B cell (primary cell): Measurements from ENCODE around the gene CTDSPL. TPM values are rescaled to one million over a fixed set of nuclear protein-coding genes. Genes with fewer than 3 reads are reported as not detected.

Experiments
- ATAC-seq: fragments of 200-7000 bp; cut with Tn5 transposase; one replicate; pipeline ENCODE4 v1.10.0; 2021; ENCODE audit warnings: low read depth, mild to moderate bottlenecking, moderate number of reproducible peaks, moderate library complexity
- CTCF ChIA-PET: fragments of 350-600 bp; sonication (Branson Sonifier 250); formaldehyde crosslinking; loops from one replicate; lab custom pipeline; 2021; ENCODE audit warnings: antibody characterized with exemption, inconsistent platforms; lab: Charles Lee
- POLR2A ChIA-PET: fragments of 350-600 bp; sonication (Branson Sonifier 250); formaldehyde crosslinking; loops from one replicate; lab custom pipeline; 2021; ENCODE audit warnings: antibody characterized with exemption; lab: Charles Lee
- DNase-seq: peaks from one replicate; pipeline ENCODE4 v3.0.0; 2013
- H2AFZ ChIP-seq: 2 replicates; pipeline ENCODE4 v1.6.1; 2012; ENCODE audit warnings: mild to moderate bottlenecking, low read depth, low read length; ENCODE audit not compliant: insufficient read depth, poor library complexity, severe bottlenecking
- H3K27ac ChIP-seq, 2 donors: 1 replicate in 1 of 2; 2 replicates in 1 of 2; pipeline ENCODE4 v1.5.1; 2012 to 2013; ENCODE audit warnings: low read length in 2 of 2, mild to moderate bottlenecking in 2 of 2, moderate library complexity in 1 of 2
- H3K27me3 ChIP-seq, 4 experiments: fragments of 200-600 bp in 1 of 4; sonication (generic) in 1 of 4; replicated peaks in 1 of 4; 1 replicate in 2 of 4; 2 replicates in 2 of 4; pipeline versions ENCODE4 v1.6.1 to v1.7.0; 2013 to 2016; ENCODE audit warnings: low read length in 3 of 4, mild to moderate bottlenecking in 2 of 4, mixed read lengths in 1 of 4, moderate library complexity in 1 of 4; ENCODE audit not compliant: insufficient read depth in 4 of 4, control insufficient read depth in 3 of 4; ENCODE audit errors: control extremely low read depth in 1 of 4
- H3K36me3 ChIP-seq, 2 experiments: replicated peaks in 1 of 2; 1 replicate in 1 of 2; 2 replicates in 1 of 2; pipeline versions ENCODE4 v1.6.1 to v1.7.1; 2013; ENCODE audit warnings: low read length in 1 of 2; ENCODE audit not compliant: insufficient read depth in 2 of 2, control insufficient read depth in 1 of 2; ENCODE audit errors: control extremely low read depth in 1 of 2, extremely low read depth in 1 of 2
- H3K4me1 ChIP-seq, 2 donors: fragments of 200-600 bp in 1 of 2; sonication (generic) in 1 of 2; 1 replicate in 1 of 2; 2 replicates in 1 of 2; pipeline versions ENCODE4 v1.5.1 to v1.6.1; 2013 to 2017; ENCODE audit warnings: low read length in 2 of 2; ENCODE audit not compliant: control insufficient read depth in 2 of 2, insufficient read depth in 2 of 2
- H3K4me2 ChIP-seq: replicated peaks from 2 replicates; pipeline ENCODE3; 2012; ENCODE audit warnings: mild to moderate bottlenecking, low read depth, low read length; ENCODE audit not compliant: poor library complexity, severe bottlenecking
- H3K4me3 ChIP-seq, 5 experiments: fragments of 200-600 bp in 1 of 5; sonication (generic) in 1 of 5; 1 replicate in 3 of 5; 2 replicates in 2 of 5; pipeline versions ENCODE4 v1.5.1 to v1.7.0; 2011 to 2016; ENCODE audit warnings: low read length in 4 of 5, mild to moderate bottlenecking in 4 of 5, low read depth in 2 of 5, control low read depth in 1 of 5, moderate library complexity in 1 of 5; ENCODE audit not compliant: insufficient read depth in 1 of 5; ENCODE audit errors: control extremely low read depth in 1 of 5, extremely low read depth in 1 of 5
- H3K79me2 ChIP-seq: fragments of 200-600 bp; sonication (generic); one replicate; pipeline ENCODE4 v1.6.0; 2016; ENCODE audit warnings: low read length; ENCODE audit not compliant: control insufficient read depth, insufficient read depth
- H3K9ac ChIP-seq: fragments of 200-600 bp; sonication (generic); 2 replicates; pipeline ENCODE4 v1.6.1; 2017; ENCODE audit warnings: mild to moderate bottlenecking, low read length, moderate library complexity
- H3K9me3 ChIP-seq, 3 donors: one replicate each; pipeline versions ENCODE4 v1.6.1 to v1.7.1; 2013; ENCODE audit warnings: low read length in 2 of 3; ENCODE audit not compliant: control insufficient read depth in 2 of 3, insufficient read depth in 1 of 3; ENCODE audit errors: control extremely low read depth in 1 of 3
- H4K20me1 ChIP-seq: 2 replicates; pipeline ENCODE4 v1.6.0; 2012; ENCODE audit warnings: mild to moderate bottlenecking, low read length; ENCODE audit not compliant: insufficient read depth, control insufficient read depth, poor library complexity, severe bottlenecking
- H3K27ac Mint-ChIP-seq: one replicate; pipeline ENCODE4 v1.8.0; 2021; ENCODE audit warnings: mixed read lengths
- H3K27me3 Mint-ChIP-seq: one replicate; pipeline ENCODE4 v1.8.0; 2021; ENCODE audit warnings: mixed read lengths
- H3K4me1 Mint-ChIP-seq: one replicate; pipeline ENCODE4 v1.8.0; 2021; ENCODE audit warnings: mixed read lengths
- H3K4me3 Mint-ChIP-seq: one replicate; pipeline ENCODE4 v1.8.0; 2021; ENCODE audit warnings: mixed read lengths
- H3K9me3 Mint-ChIP-seq: one replicate; pipeline ENCODE4 v1.8.0; 2022; ENCODE audit warnings: mixed read lengths; ENCODE audit not compliant: insufficient read depth
- CTCF ChIP-seq: fragments of 200-600 bp; IDR thresholded peaks from one replicate; pipeline ENCODE4 v1.8.0; 2022; ENCODE audit warnings: antibody characterized with exemption, mild to moderate bottlenecking
- EZH2 ChIP-seq: IDR thresholded peaks from 2 replicates; pipeline ENCODE4 v1.6.1; 2012; ENCODE audit warnings: borderline replicate concordance, low read depth, mild to moderate bottlenecking, moderate library complexity, low read length; ENCODE audit not compliant: insufficient read depth, poor library complexity, severe bottlenecking
- WGBS: methylation state at CpG from one replicate; pipeline ENCODE4 v1.1.5; 2013; ENCODE audit warnings: missing lambda C conversion rate; ENCODE audit not compliant: insufficient coverage; 5-methylcytosine and 5-hydroxymethylcytosine counted together
- intact Hi-C: fragments of 100-400 bp; cut with micrococcal nuclease; formaldehyde crosslinking; loops from one replicate; pipeline ENCODE4 v1.10.0; 2022
- polyA plus RNA-seq: library from polyadenylated mRNA; depleted of rRNA; stranded (reverse); fragments of >200 nt; gene quantifications from 2 replicates; pipeline ENCODE4 v1.2.3, GENCODE V29; 2012
- total RNA-seq, 2 donors: library from RNA; stranded (reverse); fragments of 120-200 nt in 1 of 2; gene quantifications; 1 replicate in 1 of 2; 2 replicates in 1 of 2; pipeline versions ENCODE4 v1.2.3 to v1.2.4, GENCODE V29; 2013 to 2022

The CTDSPL gene
- total and polyA plus RNA-seq, 2 donors (not counting 1 experiment from before 2014, with no cell fraction given), result not detected

DNA sequence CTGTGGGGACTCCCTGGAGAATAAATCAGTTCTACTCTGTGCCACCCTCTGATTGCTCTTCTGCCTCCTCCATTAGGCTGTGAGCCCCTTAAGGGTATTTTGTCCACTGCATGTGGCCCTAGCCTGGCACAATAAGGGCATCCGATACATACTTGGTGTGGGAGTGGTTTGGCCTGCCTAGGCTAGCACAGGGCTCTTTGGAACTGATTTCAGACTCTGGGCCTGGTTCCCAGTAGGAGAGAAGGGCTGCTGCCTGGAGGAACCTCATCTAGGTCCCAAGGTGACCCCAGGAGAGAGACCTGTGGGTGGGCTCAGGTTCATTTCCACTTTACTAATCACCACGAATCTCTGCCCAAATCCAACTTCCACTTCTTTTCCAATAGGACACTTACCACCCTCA lies 5.3 kb upstream of the CTDSPL start:
- intact Hi-C loops, result loop anchor here (5.0 kb wide), 1 partner anchor 111 kb away; no protein-coding TSS in a partner anchor
- no peak overlapping the region for H3K4me2 ChIP-seq
- DNase-seq (no peak), ATAC-seq (no peak)
- H3K27me3 ChIP-seq, result peaks cover 0 to 11% (median 2%) of the 10 kb centered on the region in 4 experiments
- WGBS, result 80% methylated on average over 2 of the region's 2 CpGs
- TF ChIP-seq EZH2 (no peak), CTCF (no peak)
- H3K79me2 ChIP-seq, result no peaks in the 10 kb centered on the region
- no peaks in the 10 kb centered on the region for H3K9me3 Mint-ChIP-seq
- peaks cover 20% of the 10 kb centered on the region for H3K27me3 Mint-ChIP-seq
- peaks cover 12 to 14% of the 10 kb centered on the region in 2 donors for H3K4me1 ChIP-seq
- H3K4me3 ChIP-seq, result no peak overlapping the region
- H3K9ac ChIP-seq, result no peak overlapping the region
- no peak overlapping the region for H3K27ac ChIP-seq
- CTCF ChIA-PET, result interaction anchor here (0.6 to 3.2 kb wide), 6 partner anchors 10 to 626 kb away, joined by 3 to 15 read pairs (median 5); no protein-coding TSS in a partner anchor
- POLR2A ChIA-PET, result no interaction called here
- H4K20me1 ChIP-seq, result no peaks in the 10 kb centered on the region
- H3K27ac Mint-ChIP-seq, result no peak overlapping the region
- no peak overlapping the region for H2AFZ ChIP-seq
- H3K4me1 Mint-ChIP-seq, result peaks cover 6% of the 10 kb centered on the region
- peaks cover 0 to 3% (median 0%) of the 10 kb centered on the region in 3 donors for H3K9me3 ChIP-seq
- no peaks in the 10 kb centered on the region for H3K36me3 ChIP-seq
- H3K4me3 Mint-ChIP-seq, result no peak overlapping the region

DNA sequence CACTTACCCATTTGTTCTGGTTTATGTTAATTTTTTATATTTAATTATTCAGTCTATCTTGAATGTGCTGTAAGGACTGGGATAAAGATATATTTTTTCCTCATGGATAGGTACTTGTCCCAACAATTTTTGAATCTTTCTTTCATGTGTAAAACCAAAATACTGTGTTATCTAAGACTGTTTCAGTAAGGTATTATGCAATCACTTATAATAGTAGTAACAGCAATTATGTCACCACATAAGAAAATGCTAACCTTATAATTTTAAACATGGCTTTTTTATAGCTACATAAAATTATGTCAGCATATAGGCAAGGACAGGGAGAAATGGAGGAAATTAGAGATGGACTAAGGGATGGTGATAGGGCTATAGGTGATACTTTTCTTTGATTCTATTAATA lies 2.9 kb upstream of the CTDSPL start:
- DNase-seq, result no peak
- no peak for TF ChIP-seq EZH2
- no peak for TF ChIP-seq CTCF
- H2AFZ ChIP-seq, result no peak overlapping the region
- peaks cover 0 to 23% (median 6%) of the 10 kb centered on the region in 4 experiments for H3K27me3 ChIP-seq
- H4K20me1 ChIP-seq, result no peaks in the 10 kb centered on the region
- CTCF ChIA-PET, result no interaction called here
- peaks cover 0 to 3% (median 0%) of the 10 kb centered on the region in 3 donors for H3K9me3 ChIP-seq
- H3K79me2 ChIP-seq, result no peaks in the 10 kb centered on the region
- no peak overlapping the region for H3K9ac ChIP-seq
- no peak overlapping the region for H3K27ac Mint-ChIP-seq
- intact Hi-C loops, result loop anchor here (5.0 kb wide), 1 partner anchor 109 kb away; no protein-coding TSS in a partner anchor
- no peak overlapping the region for H3K4me3 ChIP-seq
- no peaks in the 10 kb centered on the region for H3K36me3 ChIP-seq
- H3K27me3 Mint-ChIP-seq, result peaks cover 31% of the 10 kb centered on the region
- no peak overlapping the region for H3K4me2 ChIP-seq
- H3K9me3 Mint-ChIP-seq, result no peaks in the 10 kb centered on the region
- POLR2A ChIA-PET, result no interaction called here
- no peak for ATAC-seq
- H3K27ac ChIP-seq, result no peak overlapping the region
- peaks cover 12 to 14% of the 10 kb centered on the region in 2 donors for H3K4me1 ChIP-seq
- no peak overlapping the region for H3K4me3 Mint-ChIP-seq
- peaks cover 12% of the 10 kb centered on the region for H3K4me1 Mint-ChIP-seq
